Mucosa of rectum (tissue), 2 donors: ENCODE data around the gene CASQ2.

Experiments used
- H3K27ac ChIP-seq, 2 donors: one replicate each; pipeline ENCODE4 v1.7.0; 2013; ENCODE audit warnings: inconsistent platforms in 2 of 2, low read depth in 2 of 2, low read length in 2 of 2
- H3K27me3 ChIP-seq, 2 donors: one replicate each; pipeline ENCODE4 v1.7.0; 2013; ENCODE audit warnings: low read length in 2 of 2; ENCODE audit not compliant: control insufficient read depth in 2 of 2, insufficient read depth in 2 of 2
- H3K36me3 ChIP-seq, 2 donors: one replicate each; pipeline ENCODE4 v1.7.0; 2013; ENCODE audit warnings: low read length in 2 of 2; ENCODE audit not compliant: control insufficient read depth in 2 of 2, insufficient read depth in 2 of 2
- H3K4me1 ChIP-seq, 2 donors: one replicate each; pipeline ENCODE4 v1.7.0; 2013; ENCODE audit warnings: low read length in 2 of 2, mild to moderate bottlenecking in 1 of 2; ENCODE audit not compliant: control insufficient read depth in 2 of 2, insufficient read depth in 2 of 2
- H3K4me3 ChIP-seq, 2 donors: one replicate each; pipeline ENCODE4 v1.7.0; 2013; ENCODE audit warnings: low read length in 2 of 2
- H3K9ac ChIP-seq, 2 donors: one replicate each; pipeline ENCODE4 v1.7.0; 2013; ENCODE audit warnings: low read length in 2 of 2, low read depth in 1 of 2, mild to moderate bottlenecking in 1 of 2
- H3K9me3 ChIP-seq, 2 donors: one replicate each; pipeline ENCODE4 v1.7.0; 2013; ENCODE audit warnings: low read length in 2 of 2; ENCODE audit not compliant: control insufficient read depth in 2 of 2
- donor health status: healthy.
- donor health status: Normal muscosa, but diverticular disease.

The CASQ2 gene

DNA sequence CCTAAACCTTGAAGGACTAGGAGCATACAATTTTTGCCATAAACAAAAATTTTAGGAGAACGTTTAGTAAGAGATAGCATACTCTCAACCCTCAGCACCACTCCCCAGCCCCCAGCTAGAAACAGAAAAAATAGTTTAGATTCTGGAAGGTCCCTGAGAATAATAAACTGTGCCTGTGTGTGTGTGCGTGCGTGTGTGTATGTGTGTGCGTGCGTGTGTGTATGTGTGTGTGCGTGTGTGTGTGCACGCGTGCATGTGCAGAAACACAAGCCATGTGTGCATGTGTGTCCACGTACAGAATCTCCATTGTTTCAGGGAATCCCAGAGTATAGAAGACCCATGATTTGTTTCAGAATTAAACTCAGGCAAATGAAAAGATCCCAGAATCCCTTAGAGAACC, 62.6 kb downstream of the CASQ2 start:
- H3K9me3 ChIP-seq = no peaks in the 10 kb centered on the region
- H3K27me3 ChIP-seq = no peaks in the 10 kb centered on the region
- no peaks in the 10 kb centered on the region for H3K4me1 ChIP-seq
- H3K4me3 ChIP-seq = no peak overlapping the region
- no peak overlapping the region for H3K9ac ChIP-seq
- H3K27ac ChIP-seq = no peak overlapping the region
- no peaks in the 10 kb centered on the region for H3K36me3 ChIP-seq

DNA sequence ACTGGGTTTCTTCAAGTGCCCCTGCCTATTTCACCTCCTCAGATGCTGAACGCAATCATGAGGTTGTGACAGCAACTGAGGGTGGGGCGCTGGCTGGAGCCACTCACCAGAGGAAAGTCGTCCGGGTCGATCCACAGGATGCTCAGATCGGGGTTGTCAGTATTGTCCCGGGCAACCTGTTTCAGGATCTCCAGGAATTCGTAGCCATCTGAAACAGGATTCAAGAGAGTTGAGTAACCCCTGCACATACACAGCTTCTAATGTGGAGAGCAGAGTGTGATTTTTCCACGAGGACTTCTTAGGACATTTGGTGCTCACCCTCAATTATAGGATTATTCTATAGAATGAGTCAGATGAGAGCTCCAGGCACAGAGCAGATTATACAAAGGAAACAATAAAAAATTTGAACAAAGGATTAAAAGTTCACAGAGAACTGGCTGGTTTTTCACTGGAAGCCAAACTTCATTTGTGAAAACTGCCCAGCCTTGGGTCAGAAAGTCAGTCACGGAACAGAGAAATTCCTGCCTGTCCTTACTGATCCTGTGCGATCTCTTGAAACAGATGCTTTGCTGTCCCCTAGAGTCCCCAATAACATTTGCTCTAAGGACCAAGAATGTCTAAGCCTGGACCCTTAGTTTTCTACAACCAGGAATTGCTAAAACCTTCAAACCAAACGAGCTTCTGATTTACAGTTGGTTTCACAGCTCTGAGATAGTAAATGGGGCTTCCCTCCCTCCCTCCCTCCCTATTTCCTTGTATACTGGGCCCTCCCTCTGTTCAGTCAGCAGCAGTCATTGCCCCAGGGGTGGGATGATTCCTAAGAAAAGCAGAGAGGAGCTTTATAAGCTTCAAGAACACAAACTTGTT, 63.2 kb downstream of the CASQ2 start:
- Histone ChIP-seq H3K27me3 (no peaks in the 10 kb centered on the region), H3K27ac (no peak overlapping the region), H3K4me3 (no peak overlapping the region), H3K4me1 (no peaks in the 10 kb centered on the region), H3K9ac (no peak overlapping the region), H3K36me3 (no peaks in the 10 kb centered on the region), H3K9me3 (no peaks in the 10 kb centered on the region)

DNA sequence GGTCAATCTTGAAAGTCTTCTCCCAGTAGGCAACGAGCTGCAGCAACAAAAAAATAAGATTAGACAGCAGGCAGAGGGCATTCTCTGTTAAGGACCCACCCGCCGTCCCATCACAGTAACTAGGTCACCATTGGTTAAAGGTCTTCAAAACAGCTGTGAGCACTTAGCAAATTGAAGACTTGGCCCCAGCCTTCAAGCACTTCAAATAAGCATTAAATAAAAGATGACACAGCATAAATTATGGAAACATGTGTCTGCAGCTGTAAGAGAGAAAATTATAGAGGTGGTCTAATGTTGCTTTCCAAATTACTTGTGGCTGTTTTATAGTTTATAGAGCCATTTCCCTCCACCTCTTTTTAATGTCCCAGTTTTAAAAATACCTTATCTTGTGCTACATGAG, 65.6 kb downstream of the CASQ2 start:
- Histone ChIP-seq H3K27me3 (no peaks in the 10 kb centered on the region), H3K9me3 (no peaks in the 10 kb centered on the region), H3K9ac (no peak overlapping the region), H3K36me3 (no peaks in the 10 kb centered on the region), H3K27ac (no peak overlapping the region), H3K4me1 (no peaks in the 10 kb centered on the region), H3K4me3 (no peak overlapping the region)

DNA sequence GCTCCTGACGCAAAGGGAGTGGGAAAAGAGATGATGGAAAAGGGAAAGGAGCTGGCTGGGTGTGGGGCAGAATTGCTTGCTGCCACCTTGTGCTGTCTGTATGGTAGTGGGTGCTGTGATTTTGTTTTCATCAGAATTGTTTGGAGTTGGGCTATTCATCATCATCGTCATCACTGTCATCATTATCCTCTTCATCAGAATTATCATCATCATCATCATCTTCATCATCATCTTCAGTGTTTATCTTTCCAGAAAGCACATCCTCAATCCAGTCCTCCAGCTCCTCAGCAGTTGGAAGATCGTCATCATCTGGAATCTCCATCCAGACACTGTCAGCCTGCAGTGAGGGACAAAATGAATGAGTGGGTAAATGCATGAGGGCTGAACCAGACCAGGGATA, 67.4 kb downstream of the CASQ2 start:
- H3K9ac ChIP-seq = no peak overlapping the region
- H3K9me3 ChIP-seq = no peaks in the 10 kb centered on the region
- no peak overlapping the region for H3K27ac ChIP-seq
- no peaks in the 10 kb centered on the region for H3K36me3 ChIP-seq
- no peaks in the 10 kb centered on the region for H3K27me3 ChIP-seq
- no peaks in the 10 kb centered on the region for H3K4me1 ChIP-seq
- no peak overlapping the region for H3K4me3 ChIP-seq

DNA sequence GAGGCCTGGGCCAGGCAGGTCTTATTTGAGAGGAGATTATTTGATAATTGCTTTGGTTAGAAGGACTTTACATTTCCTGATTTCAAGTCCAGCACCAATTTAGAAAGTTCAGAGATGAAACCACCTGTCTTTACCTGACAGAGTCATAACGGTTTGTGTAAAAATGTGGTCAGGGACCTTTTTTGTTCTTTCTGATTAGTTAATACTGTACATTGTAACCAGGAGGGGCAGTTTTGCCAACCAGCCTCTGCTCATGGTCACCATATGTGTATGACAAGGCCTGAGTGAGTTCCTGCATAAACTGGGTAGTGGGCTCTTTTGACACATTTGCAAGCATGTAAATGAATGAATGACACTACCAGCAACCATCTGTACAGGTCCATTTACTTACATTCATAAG, 70.9 kb downstream of the CASQ2 start:
- Histone ChIP-seq H3K27ac (no peak overlapping the region), H3K4me3 (no peak overlapping the region), H3K4me1 (no peaks in the 10 kb centered on the region), H3K9ac (no peak overlapping the region), H3K36me3 (peaks cover 0 to under 1% of the 10 kb centered on the region in 2 donors), H3K27me3 (no peaks in the 10 kb centered on the region), H3K9me3 (no peaks in the 10 kb centered on the region)

DNA sequence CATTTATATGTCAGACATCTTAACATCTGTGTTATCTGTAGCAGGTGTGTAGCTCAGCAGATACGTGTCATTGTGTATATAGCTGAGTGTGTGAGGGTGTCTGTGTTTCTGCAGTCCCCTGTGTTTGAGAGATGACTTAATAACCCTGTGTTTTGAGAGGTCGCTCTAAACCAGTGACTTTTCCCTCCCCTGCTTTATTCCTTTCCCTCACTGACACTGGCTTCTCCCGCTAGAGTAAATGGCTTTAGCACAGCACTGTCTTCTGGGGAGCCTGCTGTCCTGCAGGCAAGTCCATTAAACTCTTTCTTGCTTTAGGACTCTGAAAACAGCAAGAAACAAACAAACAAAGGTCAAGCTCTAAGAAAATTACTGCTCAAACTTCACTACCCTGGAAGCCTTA, 73.7 kb downstream of the CASQ2 start:
- no peak overlapping the region for H3K9ac ChIP-seq
- no peak overlapping the region for H3K27ac ChIP-seq
- H3K4me3 ChIP-seq = no peak overlapping the region
- peaks cover 17 to 26% of the 10 kb centered on the region in 2 donors for H3K36me3 ChIP-seq
- no peaks in the 10 kb centered on the region for H3K27me3 ChIP-seq
- H3K9me3 ChIP-seq = no peaks in the 10 kb centered on the region
- no peaks in the 10 kb centered on the region for H3K4me1 ChIP-seq

DNA sequence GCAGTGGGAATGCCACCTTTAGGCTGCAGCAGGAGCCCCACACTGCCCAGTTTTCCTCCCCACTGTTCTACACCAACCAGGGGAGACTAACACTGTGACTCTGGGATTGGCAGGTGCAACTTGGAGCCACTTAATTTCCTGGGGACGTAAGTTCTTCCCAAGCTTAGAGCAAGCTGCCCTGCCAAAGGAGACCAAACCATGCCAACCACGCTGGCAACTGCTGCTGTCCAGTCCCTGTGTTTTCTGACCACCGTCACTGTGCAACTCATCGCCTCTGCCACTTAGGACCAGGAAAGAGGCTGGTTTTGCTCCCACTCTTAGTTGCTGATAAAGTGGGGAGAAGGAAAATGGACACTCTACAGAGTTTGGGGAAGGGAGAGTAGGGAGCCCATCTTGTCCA, 76.3 kb downstream of the CASQ2 start:
- H3K27me3 ChIP-seq = no peaks in the 10 kb centered on the region

DNA sequence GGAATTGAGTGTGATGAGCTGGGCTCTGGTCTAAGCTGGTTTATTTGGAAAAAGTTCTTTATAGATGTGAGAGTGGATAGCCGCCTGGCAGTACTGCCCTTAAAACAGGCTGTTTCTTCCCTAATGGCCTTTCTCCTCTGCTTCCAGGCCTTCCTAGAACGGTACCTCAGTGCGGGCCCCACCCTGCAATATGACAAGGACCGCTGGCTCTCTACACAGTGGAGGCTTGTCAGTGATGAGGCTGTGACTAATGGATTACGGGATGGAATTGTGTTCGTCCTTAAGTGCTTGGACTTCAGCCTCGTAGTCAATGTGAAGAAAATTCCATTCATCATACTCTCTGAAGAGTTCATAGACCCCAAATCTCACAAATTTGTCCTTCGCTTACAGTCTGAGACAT, 77.5 kb downstream of the CASQ2 start:
- no peaks in the 10 kb centered on the region for H3K4me1 ChIP-seq
- H3K9me3 ChIP-seq = no peaks in the 10 kb centered on the region
- H3K9ac ChIP-seq = no peak overlapping the region

More for the DNA sequence above, 76.3 kb downstream of the CASQ2 start:
- no peak overlapping the region for H3K9ac ChIP-seq
- no peak overlapping the region for H3K4me3 ChIP-seq
- peaks cover 23 to 26% of the 10 kb centered on the region in 2 donors for H3K36me3 ChIP-seq
- no peak overlapping the region for H3K27ac ChIP-seq
- no peaks in the 10 kb centered on the region for H3K9me3 ChIP-seq
- H3K4me1 ChIP-seq = no peaks in the 10 kb centered on the region

DNA sequence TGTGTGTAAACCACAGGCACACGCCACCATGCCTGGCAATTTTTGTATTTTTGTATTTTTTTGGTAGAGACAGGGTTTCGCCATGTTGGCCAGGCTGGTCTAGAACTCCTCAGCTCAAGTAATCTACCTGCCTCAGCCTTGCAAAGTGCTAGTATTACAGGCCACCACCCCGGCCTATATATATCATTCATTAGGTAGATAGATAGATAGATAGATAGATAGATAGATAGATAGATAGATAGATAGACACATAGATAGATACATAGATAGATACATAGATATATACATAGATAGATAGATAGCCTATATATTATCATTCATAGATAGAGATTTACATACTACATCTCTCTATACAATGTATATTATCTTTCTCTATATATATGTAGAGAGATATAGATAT, 80.8 kb downstream of the CASQ2 start:
- Histone ChIP-seq H3K36me3 (peaks cover 44 to 55% of the 10 kb centered on the region in 2 donors), H3K27ac (no peak overlapping the region), H3K9me3 (no peaks in the 10 kb centered on the region)

More for the DNA sequence above, 77.5 kb downstream of the CASQ2 start:
- no peak overlapping the region for H3K4me3 ChIP-seq
- H3K27me3 ChIP-seq = no peaks in the 10 kb centered on the region
- H3K36me3 ChIP-seq = peaks cover 24 to 34% of the 10 kb centered on the region in 2 donors
- H3K27ac ChIP-seq = no peak overlapping the region

DNA sequence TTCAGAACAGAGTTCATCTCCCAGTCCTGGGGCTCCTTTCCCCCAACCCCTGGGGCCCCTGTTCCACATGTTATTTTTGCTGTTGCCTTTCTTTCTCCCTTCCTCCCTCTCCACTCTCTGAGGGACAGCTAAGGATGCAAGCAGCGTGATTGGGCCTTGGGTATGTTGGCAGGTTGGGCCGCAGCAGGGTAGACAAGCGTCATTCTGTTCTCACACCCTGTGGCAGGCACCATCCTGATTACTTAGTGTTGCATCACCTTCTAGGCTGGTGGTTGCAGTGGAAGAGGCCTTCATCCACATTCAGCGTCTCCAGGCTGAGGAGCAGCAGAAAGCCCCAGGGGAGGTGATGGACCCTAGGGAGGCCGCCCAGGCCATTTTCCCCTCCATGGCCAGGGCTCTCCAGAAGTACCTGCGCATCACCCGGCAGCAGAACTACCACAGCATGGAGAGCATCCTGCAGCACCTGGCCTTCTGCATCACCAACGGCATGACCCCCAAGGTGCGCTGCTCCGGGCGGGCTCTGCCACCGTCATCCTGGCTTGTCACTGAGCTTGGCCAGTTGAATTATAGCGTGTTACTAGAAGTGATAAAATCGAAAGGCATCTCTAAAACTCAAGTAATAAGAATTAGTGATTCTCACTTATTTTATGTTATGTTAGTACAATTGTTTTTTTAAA, 83.3 kb downstream of the CASQ2 start:
- no peaks in the 10 kb centered on the region for H3K27me3 ChIP-seq
- H3K27ac ChIP-seq = no peak overlapping the region
- H3K9ac ChIP-seq = no peak overlapping the region
- no peak overlapping the region for H3K4me3 ChIP-seq
- peaks cover 38 to 41% of the 10 kb centered on the region in 2 donors for H3K36me3 ChIP-seq
- no peaks in the 10 kb centered on the region for H3K9me3 ChIP-seq
- H3K4me1 ChIP-seq = no peaks in the 10 kb centered on the region

More for the DNA sequence above, 80.8 kb downstream of the CASQ2 start:
- no peak overlapping the region for H3K4me3 ChIP-seq
- H3K9ac ChIP-seq = no peak overlapping the region
- no peaks in the 10 kb centered on the region for H3K27me3 ChIP-seq
- no peaks in the 10 kb centered on the region for H3K4me1 ChIP-seq
